Smooth muscle cell (in vitro differentiated cells): Measurements from ENCODE around the gene THRB. TPM values are rescaled to one million over a fixed set of nuclear protein-coding genes. Genes with fewer than 3 reads are reported as not detected.

Experiments used
- DNase-seq: peaks from one replicate; lab custom pipeline; 2025; ENCODE audit not compliant: unreplicated experiment; lab: John Stamatoyannopoulos, UW
- H2AFZ ChIP-seq: fragments of 200-600 bp; sonication (generic); 2 replicates; pipeline ENCODE4 v1.6.0; 2016; ENCODE audit warnings: antibody characterized with exemption, low read depth, mild to moderate bottlenecking
- H3F3A ChIP-seq: fragments of 200-600 bp; sonication (generic); 2 replicates; pipeline ENCODE4 v1.6.0; 2017; ENCODE audit warnings: antibody characterized with exemption, low read depth
- H3K27ac ChIP-seq: fragments of 200-600 bp; sonication (generic); 2 replicates; pipeline ENCODE4 v1.5.1; 2016; ENCODE audit warnings: low read depth, mild to moderate bottlenecking
- H3K27me3 ChIP-seq: fragments of 200-600 bp; sonication (generic); 2 replicates; pipeline ENCODE4 v1.6.1; 2016; ENCODE audit warnings: low read depth, mild to moderate bottlenecking
- H3K36me3 ChIP-seq: fragments of 200-600 bp; sonication (generic); 2 replicates; pipeline ENCODE4 v1.5.1; 2016; ENCODE audit warnings: low read depth
- H3K4me1 ChIP-seq: fragments of 200-600 bp; sonication (generic); 2 replicates; pipeline ENCODE4 v1.5.1; 2016; ENCODE audit warnings: low read depth
- H3K4me2 ChIP-seq: fragments of 200-600 bp; sonication (generic); 2 replicates; pipeline ENCODE4 v1.6.0; 2016; ENCODE audit warnings: mild to moderate bottlenecking
- H3K4me3 ChIP-seq: fragments of 200-600 bp; sonication (generic); 2 replicates; pipeline ENCODE4 v1.5.1; 2016; ENCODE audit warnings: mild to moderate bottlenecking
- H3K79me2 ChIP-seq: fragments of 200-600 bp; sonication (generic); 2 replicates; pipeline ENCODE4 v1.6.0; 2016; ENCODE audit warnings: low read depth, mild to moderate bottlenecking
- H3K9ac ChIP-seq: fragments of 200-600 bp; sonication (generic); 2 replicates; pipeline ENCODE4 v1.6.0; 2016; ENCODE audit warnings: low read depth
- H3K9me3 ChIP-seq: fragments of 200-600 bp; sonication (generic); replicated peaks from 2 replicates; pipeline ENCODE4 v1.5.1; 2016; ENCODE audit warnings: low read depth
- H4K20me1 ChIP-seq: fragments of 200-600 bp; sonication (generic); 2 replicates; pipeline ENCODE4 v1.6.0; 2016; ENCODE audit warnings: low read depth
- WGBS: methylation state at CpG from one replicate; pipeline ENCODE4 v1.1.7; 2016; ENCODE audit warnings: low lambda C conversion rate; 5-methylcytosine and 5-hydroxymethylcytosine counted together
- polyA plus RNA-seq: library from polyadenylated mRNA; unstranded; fragments of >200 nt; fragmentation: Nextera tagmentation; extraction: Ambion mirVana; gene quantifications from 2 replicates; pipeline ENCODE4 v1.2.1, GENCODE V29; 2016
- total RNA-seq: library from RNA; depleted of rRNA; stranded (reverse); fragments of >200 nt; gene quantifications from 2 replicates; pipeline ENCODE4 v1.2.3, GENCODE V29; 2014
- TF ChIP-seq, protein P1 (sequence below): fragments of 200-600 bp; sonication (generic); IDR thresholded peaks from 2 replicates; pipeline ENCODE4 v1.5.1; 2017; ENCODE audit warnings: borderline replicate concordance, mild to moderate bottlenecking, antibody characterized with exemption; ENCODE audit not compliant: insufficient read depth, poor library complexity, severe bottlenecking

THRB gene
- total and polyA plus RNA-seq, 2 experiments from 2014 or later, result 5.6 to 43.8 TPM

DNA sequence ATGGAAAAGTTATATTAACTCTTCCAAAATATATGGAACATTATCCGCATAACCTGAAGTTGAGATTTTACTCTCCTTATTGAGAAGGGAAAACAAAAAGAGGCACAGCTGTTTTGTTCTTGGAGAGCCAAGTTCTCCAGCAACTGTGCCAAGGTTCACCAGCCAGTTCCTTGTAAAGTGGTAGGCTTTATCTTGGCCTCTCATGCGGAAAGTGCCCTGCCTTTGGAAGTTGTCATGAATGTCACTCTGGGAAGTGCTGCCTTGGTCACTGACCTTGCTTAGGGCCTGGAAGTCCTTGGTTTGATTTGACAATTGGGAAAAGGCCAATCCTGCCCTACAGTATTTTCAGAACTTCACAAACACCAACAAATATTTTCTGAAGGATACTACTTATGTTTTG is 44.2 kb upstream of the THRB start:
- Histone ChIP-seq H3K9ac (no peak overlapping the region), H3K27me3 (no peaks in the 10 kb centered on the region), H3K27ac (no peak overlapping the region), H3K9me3 (no peaks in the 10 kb centered on the region), H2AFZ (no peak overlapping the region), H3F3A (no peaks in the 10 kb centered on the region), H4K20me1 (no peaks in the 10 kb centered on the region), H3K36me3 (no peaks in the 10 kb centered on the region), H3K4me1 (no peaks in the 10 kb centered on the region), H3K79me2 (no peaks in the 10 kb centered on the region), H3K4me3 (no peak overlapping the region), H3K4me2 (no peak overlapping the region)
- TF ChIP-seq, protein P1, sequence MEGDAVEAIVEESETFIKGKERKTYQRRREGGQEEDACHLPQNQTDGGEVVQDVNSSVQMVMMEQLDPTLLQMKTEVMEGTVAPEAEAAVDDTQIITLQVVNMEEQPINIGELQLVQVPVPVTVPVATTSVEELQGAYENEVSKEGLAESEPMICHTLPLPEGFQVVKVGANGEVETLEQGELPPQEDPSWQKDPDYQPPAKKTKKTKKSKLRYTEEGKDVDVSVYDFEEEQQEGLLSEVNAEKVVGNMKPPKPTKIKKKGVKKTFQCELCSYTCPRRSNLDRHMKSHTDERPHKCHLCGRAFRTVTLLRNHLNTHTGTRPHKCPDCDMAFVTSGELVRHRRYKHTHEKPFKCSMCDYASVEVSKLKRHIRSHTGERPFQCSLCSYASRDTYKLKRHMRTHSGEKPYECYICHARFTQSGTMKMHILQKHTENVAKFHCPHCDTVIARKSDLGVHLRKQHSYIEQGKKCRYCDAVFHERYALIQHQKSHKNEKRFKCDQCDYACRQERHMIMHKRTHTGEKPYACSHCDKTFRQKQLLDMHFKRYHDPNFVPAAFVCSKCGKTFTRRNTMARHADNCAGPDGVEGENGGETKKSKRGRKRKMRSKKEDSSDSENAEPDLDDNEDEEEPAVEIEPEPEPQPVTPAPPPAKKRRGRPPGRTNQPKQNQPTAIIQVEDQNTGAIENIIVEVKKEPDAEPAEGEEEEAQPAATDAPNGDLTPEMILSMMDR, result no peak
- DNase-seq, result no peak
- WGBS, result 89% methylated on average over 2 of the region's 2 CpGs

DNA sequence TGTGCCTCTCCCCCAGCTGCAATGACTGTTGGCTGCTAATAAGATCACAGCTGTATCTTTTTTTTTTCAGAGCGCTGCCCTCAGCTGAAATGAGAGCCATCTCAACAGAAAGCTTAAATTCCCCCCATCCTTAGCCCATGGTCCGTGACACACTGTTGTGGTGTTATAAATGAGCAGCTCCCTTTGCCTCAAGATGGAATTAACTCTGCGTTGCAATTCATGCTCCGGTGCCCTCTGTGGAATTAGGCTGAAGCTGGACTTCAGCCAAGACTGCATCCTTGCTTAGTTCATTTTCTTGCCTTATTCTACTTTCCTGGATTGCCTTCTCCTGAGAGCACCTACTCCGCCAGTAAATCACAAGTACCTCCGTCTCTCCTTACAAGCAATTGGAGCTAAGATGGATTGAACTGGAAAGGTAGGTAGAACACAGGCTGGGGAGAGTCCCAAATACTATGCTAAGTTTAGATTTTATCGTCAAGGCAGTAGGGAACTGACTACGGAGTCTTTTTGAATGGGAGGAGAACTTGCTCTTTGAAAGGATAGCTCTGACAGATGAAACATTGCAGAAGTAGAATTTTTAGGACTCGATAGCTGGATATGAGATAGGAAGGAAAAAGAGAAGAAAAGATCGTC is 39.0 kb upstream of the THRB start:
- no peaks in the 10 kb centered on the region for H3K4me1 ChIP-seq
- no peak overlapping the region for H3K9ac ChIP-seq
- H2AFZ ChIP-seq, result no peak overlapping the region
- H3K27me3 ChIP-seq, result peaks cover 5% of the 10 kb centered on the region
- TF ChIP-seq, protein P1, result no peak
- WGBS, result 67% methylated on average over 10 of the region's 10 CpGs
- no peaks in the 10 kb centered on the region for H3K79me2 ChIP-seq
- H4K20me1 ChIP-seq, result no peaks in the 10 kb centered on the region
- no peak overlapping the region for H3K27ac ChIP-seq
- no peaks in the 10 kb centered on the region for H3F3A ChIP-seq
- H3K4me3 ChIP-seq, result no peak overlapping the region
- H3K9me3 ChIP-seq, result no peaks in the 10 kb centered on the region
- H3K4me2 ChIP-seq, result no peak overlapping the region
- no peaks in the 10 kb centered on the region for H3K36me3 ChIP-seq
- DNase-seq, result no peak

DNA sequence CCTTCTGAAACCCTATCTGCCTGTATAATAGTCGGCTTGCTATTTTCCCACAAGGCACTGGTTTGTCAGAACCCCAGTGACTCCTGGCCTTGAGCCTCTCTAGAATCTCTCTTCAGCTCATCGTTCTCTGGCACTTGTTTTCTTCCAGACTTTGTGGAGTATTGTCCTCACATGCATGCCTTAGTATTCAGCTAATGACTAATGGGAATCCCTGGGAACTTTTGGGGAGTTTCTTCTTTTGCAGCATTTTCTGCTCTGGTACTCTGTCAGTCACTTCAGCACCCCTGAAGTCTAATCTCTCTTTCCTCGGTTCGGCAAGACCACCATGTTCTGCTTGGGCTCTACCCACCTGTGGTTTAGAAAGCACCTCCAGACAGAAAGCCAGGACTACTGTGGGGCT is 35.8 kb upstream of the THRB start:
- no peak overlapping the region for H3K4me2 ChIP-seq
- DNase-seq, result no peak
- no peaks in the 10 kb centered on the region for H3K36me3 ChIP-seq
- H3F3A ChIP-seq, result no peaks in the 10 kb centered on the region
- H3K4me1 ChIP-seq, result no peaks in the 10 kb centered on the region
- 89% methylated on average over 4 of the region's 4 CpGs for WGBS
- peaks cover 18% of the 10 kb centered on the region for H3K27me3 ChIP-seq
- no peak overlapping the region for H3K27ac ChIP-seq
- H3K4me3 ChIP-seq, result no peak overlapping the region
- no peaks in the 10 kb centered on the region for H3K79me2 ChIP-seq
- H3K9me3 ChIP-seq, result no peaks in the 10 kb centered on the region
- H3K9ac ChIP-seq, result no peak overlapping the region
- TF ChIP-seq, protein P1, result no peak
- no peak overlapping the region for H2AFZ ChIP-seq
- no peaks in the 10 kb centered on the region for H4K20me1 ChIP-seq

DNA sequence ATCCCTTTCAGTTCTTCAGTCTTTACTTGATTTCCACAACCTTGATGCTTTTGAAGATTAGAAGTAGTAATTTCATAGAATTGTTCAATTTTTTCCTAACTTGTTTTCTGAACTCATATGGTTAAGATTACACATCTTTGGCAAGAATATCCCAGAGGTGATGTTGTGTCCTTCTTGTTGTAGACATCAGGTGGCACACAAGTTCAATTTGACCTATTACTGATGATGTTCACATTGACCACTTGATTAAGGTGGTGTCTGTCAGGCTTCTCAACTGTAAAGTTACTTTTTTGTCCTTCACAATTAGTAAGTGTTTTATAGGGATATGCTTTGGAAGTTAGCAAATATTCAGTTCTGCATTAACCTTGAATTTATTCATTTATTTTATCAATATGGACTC is 34.6 kb upstream of the THRB start:
- Histone ChIP-seq H3K27ac (no peak overlapping the region), H3K4me3 (no peak overlapping the region), H3K36me3 (no peaks in the 10 kb centered on the region), H3K79me2 (no peaks in the 10 kb centered on the region), H3F3A (peaks cover 2% of the 10 kb centered on the region), H2AFZ (no peak overlapping the region), H3K4me2 (no peak overlapping the region), H3K9ac (no peak overlapping the region), H3K27me3 (peaks cover 30% of the 10 kb centered on the region), H3K9me3 (no peaks in the 10 kb centered on the region), H4K20me1 (no peaks in the 10 kb centered on the region), H3K4me1 (no peaks in the 10 kb centered on the region)
- DNase-seq, result no peak
- TF ChIP-seq, protein P1, result no peak
